ENCODE results near the gene NPW.

Gene NPW

GRCh38 chr16:2042986-2043666 lies 23.5 kb downstream of the NPW start:
- peaks cover 14% of the 10 kb centered on the region for H3K4me1 Mint-ChIP-seq
- H3K4me3 Mint-ChIP-seq, result no peak overlapping the region
- peak overlapping the region in 1 of 2 donors; percentile 49 for H3K27ac Mint-ChIP-seq
- no peaks in the 10 kb centered on the region for H3K27me3 Mint-ChIP-seq
- no peaks in the 10 kb centered on the region for H3K9me3 Mint-ChIP-seq
- no peak for ATAC-seq
- no peak for DNase-seq

GRCh38 chr16:2043667-2044451 lies 24.3 kb downstream of the NPW start:
- Mint-ChIP-seq H3K4me1 (peaks cover 21% of the 10 kb centered on the region), H3K27me3 (no peaks in the 10 kb centered on the region), H3K9me3 (no peaks in the 10 kb centered on the region), H3K4me3 (no peak overlapping the region), H3K27ac (no peak overlapping the region)
- no peak for DNase-seq
- ATAC-seq, result no peak

GRCh38 chr16:2044541-2044940 lies 25.0 kb downstream of the NPW start:
- no peaks in the 10 kb centered on the region for H3K27me3 Mint-ChIP-seq
- no peak overlapping the region for H3K27ac Mint-ChIP-seq
- ATAC-seq (no peak), DNase-seq (no peak)
- no peak overlapping the region for H3K4me3 Mint-ChIP-seq
- no peaks in the 10 kb centered on the region for H3K9me3 Mint-ChIP-seq
- H3K4me1 Mint-ChIP-seq, result peaks cover 26% of the 10 kb centered on the region

GRCh38 chr16:2045965-2046892 lies 26.6 kb downstream of the NPW start:
- DNase-seq (no peak), ATAC-seq (no peak)
- no peak overlapping the region for H3K27ac Mint-ChIP-seq
- peaks cover 26% of the 10 kb centered on the region for H3K4me1 Mint-ChIP-seq
- peak overlapping the region; percentile 94 to 96 for H3K4me3 Mint-ChIP-seq
- no peaks in the 10 kb centered on the region for H3K27me3 Mint-ChIP-seq
- no peaks in the 10 kb centered on the region for H3K9me3 Mint-ChIP-seq

GRCh38 chr16:2046893-2047329 lies 27.3 kb downstream of the NPW start:
- Mint-ChIP-seq H3K4me1 (peaks cover 26% of the 10 kb centered on the region), H3K4me3 (peak overlapping the region; percentile 94 to 96), H3K27me3 (no peaks in the 10 kb centered on the region), H3K9me3 (no peaks in the 10 kb centered on the region), H3K27ac (peak overlapping the region; percentile 57 to 76)
- no peak for ATAC-seq
- DNase-seq, result no peak

GRCh38 chr16:2047330-2048115 lies 27.9 kb downstream of the NPW start, which contains the start of the genes NTHL1 and TSC2:
TSS of gene NTHL1 (minus strand) at chr16:2047834. CDS start at chr16:2047823, 11 bp downstream.
TSS of gene TSC2 (plus strand) at chr16:2047985. CDS start at chr16:2048616, 631 bp downstream.
- H3K9me3 Mint-ChIP-seq, result no peaks in the 10 kb centered on the region
- peak within 1 kb of the TSS; percentile 76 to 92 for H3K27ac Mint-ChIP-seq
- ATAC-seq, result peak; percentile 97
- H3K27me3 Mint-ChIP-seq, result no peaks in the 10 kb centered on the region
- DNase-seq, result peak; percentile 91 to 96
- H3K4me1 Mint-ChIP-seq, result peaks cover 27% of the 10 kb centered on the region
- H3K4me3 Mint-ChIP-seq, result peak within 1 kb of the TSS; percentile 94 to 96

- ATAC-seq, result peak; percentile 31
These were observed 28.5 kb downstream of the NPW start for GRCh38 chr16:2048116-2048543.

GRCh38 chr16:2053211-2053610 lies 33.6 kb downstream of the NPW start:
- ATAC-seq (no peak), DNase-seq (no peak)
- Mint-ChIP-seq H3K27me3 (no peaks in the 10 kb centered on the region), H3K9me3 (no peaks in the 10 kb centered on the region), H3K4me3 (no peak overlapping the region), H3K27ac (no peak overlapping the region), H3K4me1 (peaks cover 20% of the 10 kb centered on the region)

More at GRCh38 chr16:2048116-2048543, 28.5 kb downstream of the NPW start:
- peak overlapping the region; percentile 57 to 92 for H3K27ac Mint-ChIP-seq
- no peak for DNase-seq
- H3K4me3 Mint-ChIP-seq, result peak overlapping the region; percentile 94 to 96
- peaks cover 31% of the 10 kb centered on the region for H3K4me1 Mint-ChIP-seq
- H3K27me3 Mint-ChIP-seq, result no peaks in the 10 kb centered on the region
- no peaks in the 10 kb centered on the region for H3K9me3 Mint-ChIP-seq

GRCh38 chr16:2053897-2054296 lies 34.3 kb downstream of the NPW start:
- no peaks in the 10 kb centered on the region for H3K9me3 Mint-ChIP-seq
- DNase-seq, result no peak
- peaks cover 14% of the 10 kb centered on the region for H3K4me1 Mint-ChIP-seq
- no peaks in the 10 kb centered on the region for H3K27me3 Mint-ChIP-seq
- H3K27ac Mint-ChIP-seq, result no peak overlapping the region
- ATAC-seq, result no peak
- no peak overlapping the region for H3K4me3 Mint-ChIP-seq

- H3K27ac Mint-ChIP-seq, result no peak overlapping the region
- no peaks in the 10 kb centered on the region for H3K27me3 Mint-ChIP-seq
- H3K4me3 Mint-ChIP-seq, result no peak overlapping the region
- no peaks in the 10 kb centered on the region for H3K9me3 Mint-ChIP-seq
- H3K4me1 Mint-ChIP-seq, result peaks cover 9% of the 10 kb centered on the region
- DNase-seq, result no peak
- ATAC-seq, result no peak
These were observed 35.1 kb downstream of the NPW start for GRCh38 chr16:2054543-2055245.

GRCh38 chr16:2056077-2056476 lies 36.5 kb downstream of the NPW start:
- Mint-ChIP-seq H3K4me3 (no peak overlapping the region), H3K4me1 (peaks cover 9% of the 10 kb centered on the region), H3K27me3 (no peaks in the 10 kb centered on the region), H3K9me3 (no peaks in the 10 kb centered on the region), H3K27ac (no peak overlapping the region)
- no peak for ATAC-seq
- DNase-seq, result no peak

GRCh38 chr16:2056681-2057407 lies 37.3 kb downstream of the NPW start:
- no peak for DNase-seq
- Mint-ChIP-seq H3K9me3 (no peaks in the 10 kb centered on the region), H3K4me3 (no peak overlapping the region), H3K27me3 (no peaks in the 10 kb centered on the region), H3K4me1 (peaks cover 9% of the 10 kb centered on the region), H3K27ac (no peak overlapping the region)
- peak; percentile 37 for ATAC-seq

GRCh38 chr16:2057438-2057837 lies 37.9 kb downstream of the NPW start:
- no peak overlapping the region for H3K4me3 Mint-ChIP-seq
- H3K9me3 Mint-ChIP-seq, result no peaks in the 10 kb centered on the region
- H3K4me1 Mint-ChIP-seq, result peaks cover 9% of the 10 kb centered on the region
- H3K27ac Mint-ChIP-seq, result no peak overlapping the region
- no peak for ATAC-seq
- no peak for DNase-seq
- no peaks in the 10 kb centered on the region for H3K27me3 Mint-ChIP-seq

- Mint-ChIP-seq H3K27ac (peak overlapping the region; percentile 40 to 90), H3K4me3 (no peak overlapping the region), H3K9me3 (no peaks in the 10 kb centered on the region), H3K27me3 (no peaks in the 10 kb centered on the region), H3K4me1 (peaks cover 4% of the 10 kb centered on the region)
- no peak for ATAC-seq
- no peak for DNase-seq
These were observed 38.8 kb downstream of the NPW start for GRCh38 chr16:2058420-2058819.

All from stimulated activated naive CD8-positive, alpha-beta T cell treated with anti-CD3 and anti-CD28 coated beads, Interleukin-15, amount 100 ng/mL, for 72 hours (primary cell).